GM21723 (cell line): ENCODE results near the gene PRSS38.

Source experiments
- ATAC-seq: cut with Tn5 transposase; IDR thresholded peaks from one replicate; pipeline ENCODE4 v1.9.1; 2021; ENCODE audit warnings: mild to moderate bottlenecking, moderate library complexity; ENCODE audit not compliant: unreplicated experiment

Gene PRSS38

GRCh38 chr1:227815468-227816409 is at the start of gene PRSS38:
TSS of gene PRSS38 (plus strand) at chr1:227815675. CDS start at chr1:227815717, 42 bp downstream.
- ATAC-seq = no peak

GRCh38 chr1:227766015-227766634 is 49.4 kb upstream of the PRSS38 start:
- peak; percentile 38 for ATAC-seq

GRCh38 chr1:227766653-227767277 is 48.7 kb upstream of the PRSS38 start:
- ATAC-seq = no peak

- no peak for ATAC-seq
These were observed 47.9 kb upstream of the PRSS38 start for GRCh38 chr1:227767401-227768124.

GRCh38 chr1:227768125-227768439 is 47.4 kb upstream of the PRSS38 start:
- ATAC-seq = no peak

GRCh38 chr1:227768640-227769039 is 46.8 kb upstream of the PRSS38 start:
- no peak for ATAC-seq

- no peak for ATAC-seq
These were observed 46.2 kb upstream of the PRSS38 start for GRCh38 chr1:227769047-227769935.

- ATAC-seq = no peak
These were observed 45.5 kb upstream of the PRSS38 start for GRCh38 chr1:227769936-227770494.

- ATAC-seq = no peak
These were observed 44.7 kb upstream of the PRSS38 start for GRCh38 chr1:227770812-227771211.

- ATAC-seq = no peak
These were observed 44.1 kb upstream of the PRSS38 start for GRCh38 chr1:227771326-227771725.

- no peak for ATAC-seq
These were observed 43.7 kb upstream of the PRSS38 start for GRCh38 chr1:227771771-227772170.

GRCh38 chr1:227773558-227773957 is 41.9 kb upstream of the PRSS38 start:
- no peak for ATAC-seq

GRCh38 chr1:227774051-227774731 is 41.3 kb upstream of the PRSS38 start:
- ATAC-seq = no peak

- no peak for ATAC-seq
These were observed 40.4 kb upstream of the PRSS38 start for GRCh38 chr1:227774821-227775661.

GRCh38 chr1:227775841-227776240 is 39.6 kb upstream of the PRSS38 start:
- no peak for ATAC-seq

- no peak for ATAC-seq
These were observed 39.1 kb upstream of the PRSS38 start for GRCh38 chr1:227776331-227776771.

- ATAC-seq = no peak
These were observed 38.3 kb upstream of the PRSS38 start for GRCh38 chr1:227777156-227777555.

- no peak for ATAC-seq
These were observed 37.8 kb upstream of the PRSS38 start for GRCh38 chr1:227777646-227778045.
